Measurements from ENCODE around the gene ARAP1. TPM values are rescaled to one million over a fixed set of nuclear protein-coding genes. Genes with fewer than 3 reads are reported as not detected.

The ARAP1 gene
- total and polyA plus RNA-seq, 2 of the 8 experiments (the other 6 are each of a cell fraction or from before 2014, with no cell fraction given) = 25.7 to 61.6 TPM

- TF ChIP-seq CHD1 (IDR thresholded peaks at IDR 0.05; ENCODE audit: low read depth, low read length) (no peak), GABPA (IDR thresholded peaks at IDR 0.05; ENCODE audit: borderline replicate concordance, insufficient read depth, low read length) (no peak), BRCA1 (IDR thresholded peaks at IDR 0.05; ENCODE audit: low read depth, low read length) (no peak), EP300 (IDR thresholded peaks at IDR 0.05; ENCODE audit: borderline replicate concordance in 1 of 2, low read depth in 2 of 2, low read length in 2 of 2) (no peak), USF2 (IDR thresholded peaks at IDR 0.05; ENCODE audit: low read length) (no peak), MAFK (IDR thresholded peaks at IDR 0.05; ENCODE audit: low read depth, low read length) (no peak), E2F6 (IDR thresholded peaks at IDR 0.05) (peak; percentile 85), SP4 (IDR thresholded peaks at IDR 0.05; ENCODE audit: low read length) (peak; percentile 94), CBX8 (IDR thresholded peaks at IDR 0.05; ENCODE audit: borderline replicate concordance, low read depth, low read length) (no peak), TEAD4 (IDR thresholded peaks at IDR 0.05; ENCODE audit: low read depth, low read length) (peak; percentile 89), RAD21 (IDR thresholded peaks at IDR 0.05 in 1 of 2, conservative IDR thresholded peaks at IDR 0.05 in 1 of 2; ENCODE audit: low read depth in 2 of 2, low read length in 2 of 2) (peak; percentile 51 to 60; a peak in 3 of 4 replicates), RFX5 (IDR thresholded peaks at IDR 0.05; ENCODE audit: borderline replicate concordance, low read depth, low read length) (0 out of 2 replicates have a peak, but pooled peaks have one; percentile 27), HDAC6 (IDR thresholded peaks at IDR 0.05; ENCODE audit: low read depth, low read length) (no peak), POU5F1 (IDR thresholded peaks at IDR 0.05; ENCODE audit: low read depth, low read length) (no peak), BACH1 (IDR thresholded peaks at IDR 0.05; ENCODE audit: low read length) (peak; percentile 90), SIX5 (IDR thresholded peaks at IDR 0.05; ENCODE audit: low read depth, low read length) (peak; percentile 92), EGR1 (IDR thresholded peaks at IDR 0.05; ENCODE audit: borderline replicate concordance, low read depth, low read length) (no peak), CHD2 (IDR thresholded peaks at IDR 0.05; ENCODE audit: low read length) (0 out of 2 replicates have a peak, but pooled peaks have one; percentile 39), GTF2F1 (IDR thresholded peaks at IDR 0.05; ENCODE audit: borderline replicate concordance, low read depth, low read length) (no peak), POLR2A (IDR thresholded peaks at IDR 0.05; ENCODE audit: control extremely low read depth in 1 of 2, low read depth in 2 of 2, low read length in 2 of 2) (peak in 1 of 2 experiments; percentile 60; a peak in 2 of 3 replicates), KDM5A (IDR thresholded peaks at IDR 0.05; ENCODE audit: low read length) (peak; percentile 72; the same call in 1 of the 2 replicates), SRF (IDR thresholded peaks at IDR 0.05; ENCODE audit: low read depth, low read length) (0 out of 2 replicates have a peak, but pooled peaks have one; percentile 6)
These were observed 41.5 kb upstream of the ARAP1 start, which contains the start of gene STARD10 (continued) for GRCh38 chr11:72793425-72794367.

All from H1 (cell line).